HG03135 (cell line): Measurements from ENCODE around the gene KCNJ11.
"Not testable (repeated sequence)": the region's sequence is repeated elsewhere in the genome, so short reads cannot be mapped to it uniquely, and the experiment has no call there.

Source experiments
- ATAC-seq: cut with Tn5 transposase; IDR thresholded peaks from one replicate; pipeline ENCODE4 v1.9.1; 2021; ENCODE audit warnings: mild to moderate bottlenecking, moderate library complexity; ENCODE audit not compliant: unreplicated experiment

Gene KCNJ11

DNA sequence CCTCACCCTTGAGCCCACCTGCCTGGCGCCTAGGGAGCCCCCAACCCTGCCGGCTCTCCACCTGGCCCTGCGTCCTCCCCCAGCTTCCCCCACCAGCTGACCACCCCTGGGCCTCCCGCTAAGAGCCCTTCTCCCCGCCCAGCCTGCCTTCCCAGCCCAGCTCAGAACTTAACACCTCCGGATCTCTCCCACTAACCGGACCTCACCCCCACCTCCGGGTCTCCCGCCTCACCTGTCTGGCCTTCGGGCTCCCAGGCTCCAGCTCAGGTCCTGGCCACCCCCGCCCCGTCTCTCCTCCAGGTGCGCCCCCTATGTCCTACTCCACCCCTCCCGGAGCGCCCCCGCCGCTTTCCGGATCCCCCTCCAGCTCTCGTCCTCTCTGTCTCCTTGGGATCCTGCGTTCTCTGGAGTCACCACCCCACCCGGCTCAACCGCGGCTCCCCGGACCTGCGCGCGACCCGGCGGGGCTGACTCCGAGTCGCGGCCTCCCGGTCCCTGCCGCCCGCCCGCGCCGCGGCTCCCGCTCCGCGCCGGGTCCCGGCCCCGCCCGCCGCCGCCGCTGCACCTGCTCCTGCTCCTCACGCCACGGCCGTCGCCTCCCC, at the start of gene KCNJ11:
TSS of gene KCNJ11 (minus strand) at position 51 of the 602 bp plus-strand sequence. CDS start 568 bp downstream, outside the sequence.
- peak; percentile 46 for ATAC-seq

DNA sequence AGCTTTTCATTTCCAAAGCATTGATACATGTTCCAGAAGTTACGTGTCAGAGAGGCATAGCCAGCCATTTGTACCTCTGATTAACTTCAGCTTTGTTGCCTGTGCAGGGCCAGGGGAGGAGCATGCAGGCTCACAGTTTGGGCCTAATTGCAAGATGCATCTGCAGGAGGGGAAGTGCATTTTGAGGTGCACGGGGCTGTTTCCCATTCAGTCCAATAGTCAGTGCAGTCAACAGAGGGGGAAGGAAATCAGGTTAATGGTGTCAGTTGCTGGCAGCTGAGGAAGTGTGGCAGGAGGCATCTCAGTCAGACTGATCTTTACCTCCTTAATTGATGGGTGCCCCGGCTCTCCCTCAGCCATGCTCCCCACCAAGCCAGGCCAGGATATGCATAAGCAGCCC, 48.9 kb upstream of the KCNJ11 start:
- no peak for ATAC-seq

DNA sequence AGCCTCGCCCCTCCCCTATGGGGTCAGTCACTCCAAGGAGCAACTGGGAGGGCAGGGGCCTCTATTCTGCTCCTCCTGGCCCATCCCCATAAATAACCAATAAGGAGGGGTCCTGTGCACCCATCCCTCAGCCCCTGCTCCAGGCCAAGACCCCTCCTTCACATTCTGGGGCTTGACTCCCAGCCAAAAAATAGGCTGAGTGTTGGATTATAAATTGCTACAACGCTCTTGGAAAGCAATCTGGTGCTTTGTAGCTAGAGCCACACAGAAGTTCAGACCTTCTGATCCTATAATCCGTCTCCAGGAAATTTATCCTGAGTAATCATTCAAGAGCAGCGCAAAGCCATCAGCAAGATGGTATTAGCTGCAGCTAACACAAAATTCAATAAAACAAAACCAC, 45.6 kb upstream of the KCNJ11 start:
- ATAC-seq = no peak

DNA sequence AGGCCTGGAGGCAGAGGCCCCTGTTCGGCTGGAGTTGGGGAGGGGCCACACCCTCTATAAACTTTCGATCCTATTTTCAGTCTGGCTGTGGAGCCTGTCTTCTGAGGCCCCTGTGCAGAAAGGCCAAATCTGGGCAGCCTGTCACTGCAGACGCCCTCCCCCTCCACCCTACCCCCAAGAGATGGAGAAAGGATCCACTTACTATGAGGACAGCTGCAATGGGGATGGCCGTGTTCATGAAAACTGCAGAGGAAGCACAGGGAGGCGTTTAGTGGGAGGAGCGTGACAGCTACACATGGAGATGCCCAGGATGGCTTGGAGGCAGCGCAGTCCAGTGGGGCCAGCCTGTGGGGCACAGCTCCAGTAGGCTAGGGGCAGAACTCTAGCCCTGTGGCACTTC, 43.5 kb upstream of the KCNJ11 start:
- ATAC-seq = no peak

DNA sequence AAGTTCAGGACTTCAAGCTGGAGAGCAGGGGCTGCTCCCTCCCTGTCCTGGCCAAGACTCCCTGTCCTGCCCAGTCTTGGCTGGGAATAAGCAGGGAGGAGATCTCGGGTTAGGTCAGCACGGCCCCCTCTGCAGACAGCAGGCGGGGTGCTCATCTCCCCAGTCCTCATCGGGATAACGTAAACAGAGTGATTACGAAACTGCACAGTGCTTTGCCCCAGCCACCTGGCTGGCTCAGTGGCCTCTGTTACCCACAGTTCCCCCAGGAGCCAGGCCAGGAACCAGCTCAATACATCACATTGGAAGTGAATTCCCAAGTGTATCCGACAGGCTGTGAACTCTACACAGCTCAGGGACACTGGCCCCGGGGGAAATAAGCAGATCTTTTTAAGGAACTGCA, 42.7 kb upstream of the KCNJ11 start:
- no peak for ATAC-seq

DNA sequence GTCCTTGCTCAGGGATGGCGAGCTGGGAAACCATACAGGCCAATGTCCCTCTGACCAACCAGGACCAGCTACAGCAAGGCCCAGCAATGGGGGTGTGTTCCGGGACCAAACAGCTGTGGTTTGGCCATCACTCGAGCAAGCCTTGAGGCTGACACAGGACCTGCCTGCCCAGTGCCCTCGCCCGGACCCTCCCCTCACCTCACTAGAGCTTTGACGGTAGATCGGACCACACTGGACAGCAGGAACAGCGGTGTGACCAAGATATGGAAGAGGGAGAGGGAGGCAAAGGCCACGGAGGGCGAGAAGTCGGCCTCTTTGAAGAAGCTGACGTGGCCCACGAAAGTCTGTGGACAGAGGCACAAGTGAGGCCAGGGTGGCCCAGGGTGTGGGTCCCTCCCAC, 42.2 kb upstream of the KCNJ11 start:
- ATAC-seq = no peak

DNA sequence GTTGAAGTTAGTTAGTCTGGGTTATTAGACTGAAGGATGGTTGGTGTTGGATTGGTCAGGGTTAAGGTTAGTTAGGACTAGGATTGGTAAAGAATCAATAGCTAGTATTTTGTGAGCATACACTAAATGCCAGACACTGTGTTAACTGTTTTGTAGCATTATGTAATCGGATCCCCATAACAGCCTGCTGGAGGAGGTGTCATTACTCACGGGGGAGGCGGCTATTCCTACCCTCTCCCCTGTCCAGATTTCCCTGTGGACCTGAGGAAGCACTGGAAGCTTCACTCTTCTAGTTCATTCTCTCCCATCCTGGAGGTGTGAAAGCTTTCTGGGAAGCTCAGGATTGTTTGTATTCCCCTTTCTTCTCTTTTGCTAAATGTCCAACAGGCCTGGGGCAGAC, 40.5 kb upstream of the KCNJ11 start:
- no peak for ATAC-seq

DNA sequence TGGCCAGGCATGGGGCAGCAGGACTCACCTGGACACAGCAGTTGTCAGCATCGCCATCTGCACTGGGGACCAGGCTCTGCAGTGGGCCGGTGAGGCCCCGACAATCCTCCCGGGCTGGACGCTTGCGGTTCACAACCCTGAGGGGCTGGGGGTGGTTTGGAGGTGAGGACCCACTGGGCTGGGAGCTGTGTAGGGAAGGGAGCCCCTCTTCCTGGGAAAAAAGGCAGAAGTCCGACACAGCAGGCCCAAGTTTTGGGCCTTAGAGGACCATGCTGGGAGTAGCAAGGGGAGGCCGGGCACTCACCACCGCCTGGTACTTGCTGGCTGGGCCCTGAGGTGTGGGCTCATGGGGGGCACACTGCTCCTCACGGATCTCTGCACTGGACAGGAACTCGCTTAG, 39.8 kb upstream of the KCNJ11 start:
- ATAC-seq = no peak

DNA sequence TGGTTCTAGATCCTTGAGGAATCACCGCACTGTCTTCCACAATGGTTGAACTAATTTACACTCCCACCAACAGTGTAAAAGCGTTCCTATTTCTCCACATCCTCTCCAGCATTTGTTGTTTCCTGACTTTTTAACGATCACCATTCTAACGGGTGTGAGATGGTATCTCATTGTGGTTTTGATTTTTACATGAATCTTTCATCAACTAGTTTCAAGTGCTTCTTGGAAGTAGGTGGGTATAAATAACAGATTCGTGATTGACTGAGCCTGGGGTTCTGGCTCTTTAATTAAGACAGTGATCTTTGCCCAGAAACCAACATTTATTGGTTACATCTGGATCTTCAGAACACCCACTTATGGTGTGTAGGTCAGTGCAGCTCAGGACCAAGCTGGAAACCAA, 37.8 kb upstream of the KCNJ11 start:
- not testable (repeated sequence) for ATAC-seq

DNA sequence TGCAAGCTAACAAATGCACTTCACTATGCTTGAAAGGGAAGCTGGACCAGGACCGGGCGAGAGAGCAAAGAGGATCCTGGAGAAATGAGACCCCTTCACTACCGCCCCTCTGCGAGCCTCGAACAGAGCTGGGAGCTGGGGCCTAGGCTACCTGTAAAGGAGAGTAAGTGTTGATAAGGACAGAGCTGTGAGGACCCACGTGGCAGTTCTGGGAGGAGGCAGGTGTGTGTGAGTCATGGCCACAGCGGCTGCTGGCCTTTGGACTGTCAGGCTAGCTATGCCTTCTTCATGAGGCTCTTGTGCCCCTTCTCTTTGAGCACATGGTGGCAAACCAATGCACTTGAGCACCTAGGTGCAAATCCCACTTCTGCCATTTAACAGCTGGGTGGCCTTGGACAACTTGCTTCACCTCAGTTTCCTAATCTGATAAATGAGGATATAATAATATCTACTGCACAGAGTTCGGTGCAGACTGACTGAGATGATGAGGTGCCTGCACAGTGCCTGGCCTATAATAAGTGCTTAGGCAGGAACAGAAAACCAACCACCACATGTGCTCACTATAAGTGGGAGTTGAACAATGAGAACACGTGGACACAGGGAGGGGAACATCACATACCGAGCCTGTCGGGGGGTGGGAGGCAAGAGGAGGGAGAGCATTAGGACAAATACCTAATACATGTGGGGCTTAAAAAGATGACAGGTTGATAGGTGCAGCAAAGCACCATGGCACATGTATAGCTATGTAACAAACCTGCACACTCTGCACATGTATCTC, 35.3 kb upstream of the KCNJ11 start:
- ATAC-seq = no peak

DNA sequence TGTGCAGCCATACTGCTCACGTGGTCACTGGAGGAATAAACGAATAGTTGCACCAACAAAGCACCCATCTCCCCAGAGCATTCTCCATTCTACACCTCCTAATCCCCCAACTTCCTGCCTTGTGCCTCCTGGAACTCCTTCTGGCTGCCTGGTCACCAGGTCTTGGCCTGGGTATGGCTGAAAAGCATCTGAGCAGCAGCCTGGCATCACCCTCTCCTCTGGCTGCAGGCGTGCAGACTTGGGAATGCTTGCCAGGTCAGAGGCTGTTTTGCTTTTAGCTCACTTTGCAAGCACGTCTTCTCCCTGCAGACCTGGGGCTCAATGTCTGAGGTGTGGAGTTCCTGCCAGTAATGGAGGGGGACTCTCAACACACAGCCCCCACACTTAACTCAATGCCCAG, 33.3 kb upstream of the KCNJ11 start:
- ATAC-seq = no peak

DNA sequence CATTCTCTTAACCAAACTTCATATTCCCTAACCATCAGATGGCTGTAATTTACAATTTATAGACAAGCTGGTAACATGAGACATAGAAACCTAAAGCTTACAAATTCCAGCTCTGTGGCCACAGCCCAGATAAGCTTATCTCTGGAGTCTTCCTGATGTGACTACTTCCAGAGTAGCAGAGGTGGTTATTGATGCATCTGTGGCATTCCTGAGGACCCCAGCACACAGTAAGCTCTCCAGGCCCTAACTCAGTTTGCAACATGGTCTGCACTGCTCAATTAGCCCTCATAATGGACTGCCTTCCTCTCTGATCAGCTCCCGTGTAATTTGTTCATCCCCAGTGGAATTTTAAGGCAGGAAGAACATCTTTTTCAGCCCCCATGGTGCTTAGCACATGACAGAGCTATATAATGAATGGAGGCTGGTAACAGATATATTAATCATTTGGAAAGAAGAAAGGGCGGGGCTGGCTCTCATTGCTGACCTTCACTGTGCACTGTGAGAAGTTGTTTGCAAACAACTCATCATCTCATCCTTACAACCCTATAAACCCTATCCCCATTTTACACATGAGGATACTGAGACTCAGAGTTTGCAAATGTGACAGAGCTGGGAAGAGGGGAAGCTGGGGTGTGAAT, 30.1 kb upstream of the KCNJ11 start:
- no peak for ATAC-seq

DNA sequence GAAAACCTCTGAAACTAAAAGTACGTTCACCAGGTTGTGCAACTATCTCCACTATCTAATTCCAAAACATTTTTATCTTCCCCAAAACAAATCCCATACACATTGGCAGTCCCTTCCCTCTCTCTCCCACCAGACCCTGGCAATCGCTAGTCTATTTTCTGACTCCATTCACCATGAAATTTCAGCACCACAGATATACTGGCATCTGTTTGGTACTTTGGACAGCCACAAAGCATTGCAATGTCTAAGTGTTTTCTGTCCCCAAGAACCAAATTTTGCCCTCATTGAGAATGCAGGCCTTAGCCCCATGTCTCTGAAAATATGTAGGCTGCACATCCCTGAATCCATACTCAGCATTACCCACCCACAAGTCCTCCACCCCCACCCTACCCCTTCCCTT, 28.0 kb upstream of the KCNJ11 start:
- ATAC-seq = no peak

DNA sequence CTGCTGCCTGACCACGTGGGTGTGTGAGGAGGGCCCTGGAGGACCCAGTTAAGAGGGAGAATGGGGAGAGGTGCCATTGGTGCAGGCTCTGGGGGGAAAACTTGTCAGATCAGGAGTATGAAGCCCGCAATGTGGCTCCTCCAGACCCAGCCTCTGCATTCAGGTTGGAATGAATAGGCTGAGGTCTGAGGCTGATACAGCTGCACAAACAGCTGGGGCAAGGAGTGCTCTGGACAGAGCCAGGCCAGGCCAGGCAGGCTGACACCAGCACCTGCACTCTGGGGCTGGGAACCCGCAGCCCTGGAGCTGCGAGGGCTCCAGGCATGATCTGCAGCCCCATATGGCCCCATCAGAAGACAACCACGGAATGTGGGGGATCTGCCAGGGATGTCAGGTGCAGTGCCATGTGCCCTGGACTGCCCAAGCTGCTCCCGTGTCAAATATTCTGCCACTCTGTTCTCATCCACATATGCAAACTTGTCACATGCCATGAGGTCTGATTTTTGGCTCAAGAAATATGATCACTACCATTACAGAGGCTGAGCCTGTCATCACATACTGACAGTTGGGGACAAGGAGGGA, 27.2 kb upstream of the KCNJ11 start:
- no peak for ATAC-seq

DNA sequence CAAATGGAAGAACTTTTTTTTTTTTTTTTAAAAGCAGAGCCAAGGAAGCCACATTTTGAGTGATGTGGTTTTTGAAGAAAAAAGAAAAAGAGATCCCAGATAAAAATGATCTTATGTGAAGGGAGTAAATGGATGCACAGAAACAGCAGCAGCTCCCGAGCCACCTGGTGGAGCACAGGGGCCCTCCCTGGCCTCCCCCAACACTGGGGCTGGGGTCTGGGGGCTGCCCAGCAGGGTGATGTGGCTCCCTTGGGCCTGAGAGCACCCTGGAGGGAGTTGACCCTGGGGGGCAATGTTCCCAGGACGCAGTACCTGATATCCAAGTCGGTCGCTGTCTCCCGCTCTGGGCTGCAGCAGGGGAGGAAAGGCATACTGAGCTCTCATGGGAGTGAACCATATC, 26.5 kb upstream of the KCNJ11 start:
- no peak for ATAC-seq

DNA sequence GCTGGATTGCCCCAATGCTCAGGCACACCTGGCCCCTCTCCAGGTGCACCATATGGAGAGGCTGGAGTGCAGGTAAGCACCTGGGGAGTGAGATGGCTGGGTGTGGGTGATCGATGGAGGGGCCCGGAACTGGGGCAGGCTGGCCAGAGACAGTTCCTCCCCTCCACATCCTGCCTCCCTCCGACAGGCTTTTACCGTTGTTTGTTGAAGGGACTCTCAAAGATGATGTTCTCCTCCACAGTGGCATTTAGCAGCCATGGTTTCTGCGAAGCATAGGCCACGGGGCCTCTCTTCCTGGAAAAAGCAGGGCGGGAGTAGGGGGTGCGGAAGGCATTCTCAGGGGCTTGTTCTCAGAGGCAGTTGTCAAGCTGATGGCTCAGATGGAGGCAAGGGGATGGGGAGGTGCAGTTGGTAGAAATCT, 25.9 kb upstream of the KCNJ11 start:
- ATAC-seq = no peak

DNA sequence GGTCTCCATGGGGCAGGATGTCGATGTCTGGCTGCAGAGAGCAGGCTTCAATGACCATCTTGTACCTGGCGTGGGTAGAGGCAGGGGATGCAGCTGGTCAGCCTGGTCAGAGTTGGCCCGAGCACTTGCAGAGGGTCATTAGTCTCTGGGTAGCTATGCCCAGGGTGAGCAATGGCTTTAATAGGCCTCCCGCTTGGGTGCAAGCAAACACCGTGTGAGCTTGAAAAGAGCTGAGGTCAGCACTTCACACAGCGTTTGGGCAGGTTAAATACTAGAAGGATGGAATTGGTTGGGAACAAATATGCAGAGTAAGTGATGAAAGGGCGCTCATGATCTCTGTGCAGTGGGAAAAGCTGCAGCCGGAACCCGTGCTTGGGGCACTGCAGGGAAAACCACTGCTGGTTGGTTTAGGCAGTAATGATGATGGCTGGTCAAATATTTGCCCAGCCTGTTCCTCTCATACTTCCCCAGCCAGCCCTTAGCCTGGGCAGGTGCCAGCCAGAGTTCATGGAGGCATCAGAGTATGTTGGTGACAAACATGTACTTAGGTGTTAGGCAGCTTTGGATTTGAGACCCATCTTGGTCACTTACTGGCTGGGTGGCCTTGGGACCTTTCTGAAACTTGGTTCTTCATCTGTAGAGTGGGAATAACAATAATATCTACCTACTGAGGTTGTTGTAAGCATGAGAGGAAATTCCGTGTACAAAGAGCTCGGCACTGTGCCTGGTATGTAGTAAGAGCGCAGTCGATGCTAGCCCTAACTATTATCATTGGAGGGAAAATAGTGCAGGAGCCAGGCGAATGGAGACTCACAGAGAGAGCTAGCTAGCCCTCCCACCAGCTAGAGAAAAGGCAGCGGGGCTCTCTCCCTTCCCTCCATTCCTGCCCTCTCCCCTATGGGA, 25.2 kb upstream of the KCNJ11 start:
- no peak for ATAC-seq

DNA sequence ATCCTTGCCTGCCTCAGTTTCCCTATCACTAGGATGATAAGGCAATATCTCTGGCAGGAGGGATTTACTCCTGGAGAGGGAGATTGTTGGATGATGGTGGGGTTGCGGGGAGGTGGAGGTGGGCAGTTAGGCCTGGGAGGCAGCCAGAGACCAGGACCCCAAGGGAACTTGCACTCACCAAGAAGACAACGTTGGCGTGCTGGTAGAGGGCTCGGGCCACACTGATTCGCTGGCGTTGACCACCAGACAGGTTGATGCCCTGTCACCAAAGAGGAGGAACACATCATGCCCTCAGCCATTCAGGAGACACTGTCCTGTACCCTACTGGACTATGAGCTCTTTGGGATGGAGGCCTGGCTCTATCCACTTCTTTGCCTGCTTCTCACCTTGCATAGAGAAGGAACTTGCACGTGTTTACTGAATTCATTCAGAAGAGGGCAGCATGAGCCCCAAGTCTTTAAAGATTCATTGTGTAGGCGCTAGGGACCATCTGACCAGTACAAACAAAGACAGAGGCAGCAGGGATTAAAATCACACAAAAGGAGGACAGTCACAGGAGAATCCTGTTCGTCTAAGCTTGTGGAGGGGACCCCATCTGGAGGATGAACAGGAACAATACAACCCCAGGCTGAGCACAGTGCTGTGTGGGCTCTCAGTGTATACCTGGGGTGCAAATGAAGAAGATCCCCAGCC, 24.2 kb upstream of the KCNJ11 start:
- no peak for ATAC-seq

DNA sequence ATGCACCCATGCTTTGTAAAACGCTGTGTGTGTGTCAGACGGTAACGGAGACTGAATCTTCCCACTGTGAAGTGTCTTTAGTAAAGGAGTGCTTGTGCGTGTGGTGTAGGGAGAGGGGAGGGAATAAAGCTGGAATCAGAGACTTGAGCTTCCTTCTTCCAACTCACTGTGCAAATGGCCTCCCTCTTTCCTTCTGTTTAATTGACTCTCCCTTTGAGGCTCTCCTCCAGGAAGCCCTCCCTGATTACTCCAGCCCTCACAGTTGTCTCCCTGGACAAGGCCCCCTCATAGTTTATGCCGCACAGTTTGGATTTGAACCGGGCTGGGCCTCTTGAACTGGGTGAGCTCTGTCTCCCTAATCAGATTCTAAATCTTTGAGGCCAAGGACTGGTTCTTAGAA, 23.0 kb upstream of the KCNJ11 start:
- ATAC-seq = no peak
